Measurements from ENCODE around the gene USP38.
"Not testable (repeated sequence)": the region's sequence is repeated elsewhere in the genome, so short reads cannot be mapped to it uniquely, and the experiment has no call there.

USP38 gene, protein sequence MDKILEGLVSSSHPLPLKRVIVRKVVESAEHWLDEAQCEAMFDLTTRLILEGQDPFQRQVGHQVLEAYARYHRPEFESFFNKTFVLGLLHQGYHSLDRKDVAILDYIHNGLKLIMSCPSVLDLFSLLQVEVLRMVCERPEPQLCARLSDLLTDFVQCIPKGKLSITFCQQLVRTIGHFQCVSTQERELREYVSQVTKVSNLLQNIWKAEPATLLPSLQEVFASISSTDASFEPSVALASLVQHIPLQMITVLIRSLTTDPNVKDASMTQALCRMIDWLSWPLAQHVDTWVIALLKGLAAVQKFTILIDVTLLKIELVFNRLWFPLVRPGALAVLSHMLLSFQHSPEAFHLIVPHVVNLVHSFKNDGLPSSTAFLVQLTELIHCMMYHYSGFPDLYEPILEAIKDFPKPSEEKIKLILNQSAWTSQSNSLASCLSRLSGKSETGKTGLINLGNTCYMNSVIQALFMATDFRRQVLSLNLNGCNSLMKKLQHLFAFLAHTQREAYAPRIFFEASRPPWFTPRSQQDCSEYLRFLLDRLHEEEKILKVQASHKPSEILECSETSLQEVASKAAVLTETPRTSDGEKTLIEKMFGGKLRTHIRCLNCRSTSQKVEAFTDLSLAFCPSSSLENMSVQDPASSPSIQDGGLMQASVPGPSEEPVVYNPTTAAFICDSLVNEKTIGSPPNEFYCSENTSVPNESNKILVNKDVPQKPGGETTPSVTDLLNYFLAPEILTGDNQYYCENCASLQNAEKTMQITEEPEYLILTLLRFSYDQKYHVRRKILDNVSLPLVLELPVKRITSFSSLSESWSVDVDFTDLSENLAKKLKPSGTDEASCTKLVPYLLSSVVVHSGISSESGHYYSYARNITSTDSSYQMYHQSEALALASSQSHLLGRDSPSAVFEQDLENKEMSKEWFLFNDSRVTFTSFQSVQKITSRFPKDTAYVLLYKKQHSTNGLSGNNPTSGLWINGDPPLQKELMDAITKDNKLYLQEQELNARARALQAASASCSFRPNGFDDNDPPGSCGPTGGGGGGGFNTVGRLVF

DNA sequence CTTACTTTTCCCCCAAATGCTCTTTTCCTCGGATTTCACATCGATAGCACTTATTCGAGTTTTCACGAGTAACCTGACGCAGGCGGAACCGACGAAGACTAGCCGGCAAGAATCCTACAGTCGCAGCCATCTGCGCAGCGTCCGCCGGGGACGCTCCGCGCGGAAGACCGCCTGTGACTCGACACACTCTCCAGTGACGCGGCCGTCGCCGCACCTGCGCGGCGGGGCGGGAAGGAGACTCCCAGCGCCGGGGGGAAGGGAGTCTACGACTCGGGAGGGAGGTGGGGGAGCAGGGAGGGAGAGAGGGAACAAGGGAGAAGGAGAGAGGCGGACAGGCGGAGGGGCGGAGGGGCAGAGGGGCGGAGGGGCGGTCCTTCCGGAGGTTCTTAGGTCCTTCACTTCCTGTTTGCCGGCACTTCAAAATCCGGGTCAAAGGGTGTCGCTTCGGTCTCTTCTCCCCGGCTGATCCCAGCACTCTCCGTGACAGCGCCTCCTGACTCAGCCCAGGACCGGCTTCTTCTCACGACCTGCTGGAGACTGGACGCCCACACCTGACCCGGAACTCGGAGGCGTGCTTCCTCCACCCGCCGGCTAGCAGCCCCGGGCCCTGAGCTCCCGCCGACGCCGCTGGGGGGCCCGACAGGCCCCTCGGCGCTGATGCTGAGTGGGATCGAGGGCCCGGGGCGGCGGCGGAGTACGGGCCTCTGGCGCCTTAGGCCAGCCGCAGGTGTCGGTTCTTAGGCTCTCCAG, at the start of gene USP38:
Gene USP38 (plus strand): TSS at position 415 of the 750 bp plus-strand sequence. CDS start 534 bp downstream, outside the sequence.
- peak; percentile 89 to 99 for DNase-seq

DNA sequence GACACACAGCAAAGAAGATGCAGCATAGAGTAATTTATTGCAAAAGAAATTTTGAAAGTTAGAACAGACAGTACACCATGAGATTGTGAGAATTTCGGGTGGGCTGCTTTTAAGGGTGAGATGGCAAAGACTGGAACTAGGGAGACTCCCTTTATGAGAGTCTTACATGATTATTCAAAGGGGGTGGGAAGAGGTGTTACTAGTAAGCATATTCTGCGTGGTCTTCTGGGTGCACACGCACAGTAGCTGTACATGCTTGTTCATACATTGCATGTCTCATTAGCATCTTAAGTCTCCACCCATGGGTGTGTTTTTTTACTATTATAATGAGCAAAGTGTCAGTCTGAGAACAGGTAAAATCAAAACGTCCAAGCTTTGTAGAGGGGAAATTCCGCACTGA, 49.4 kb upstream of the USP38 start:
- no peak for DNase-seq

DNA sequence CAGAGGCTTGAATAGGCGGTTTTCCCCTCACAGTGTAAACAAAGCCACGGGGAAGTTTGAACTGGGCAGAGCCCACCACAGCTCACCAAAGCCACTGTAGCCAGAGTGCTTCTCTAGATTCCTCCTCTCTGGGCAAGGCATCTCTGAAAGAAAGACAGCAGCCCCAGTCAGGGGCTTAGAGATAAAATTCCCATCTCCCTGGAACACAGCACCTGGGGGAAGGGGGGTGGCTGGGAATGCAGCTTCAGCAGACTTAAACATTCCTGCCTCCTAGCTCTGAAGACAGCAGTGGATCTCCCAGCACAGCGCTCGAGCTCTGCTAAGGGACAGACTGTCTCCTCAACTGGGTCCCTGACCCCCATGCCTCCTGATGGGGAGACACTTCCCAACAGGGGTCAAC, 44.0 kb upstream of the USP38 start:
- no peak for DNase-seq

DNA sequence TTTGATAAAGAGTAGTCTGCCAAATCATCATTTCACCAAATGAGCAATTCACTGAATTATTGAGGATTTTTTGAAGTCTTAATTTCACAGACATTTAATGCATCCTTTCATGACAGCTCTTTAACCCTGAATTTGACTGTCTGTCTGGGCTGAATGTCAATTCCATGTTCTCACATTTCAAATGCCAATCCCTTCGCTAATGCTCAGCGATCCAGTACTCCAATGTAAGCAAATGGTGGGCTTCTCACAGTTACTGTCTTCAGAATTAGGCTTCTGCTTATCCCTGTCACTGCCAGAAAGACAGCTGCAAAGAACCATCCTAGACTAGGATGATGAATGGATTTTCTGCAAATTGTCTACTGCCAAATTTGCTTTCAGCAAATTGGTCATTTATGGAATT, 36.2 kb upstream of the USP38 start:
- DNase-seq, result no peak

DNA sequence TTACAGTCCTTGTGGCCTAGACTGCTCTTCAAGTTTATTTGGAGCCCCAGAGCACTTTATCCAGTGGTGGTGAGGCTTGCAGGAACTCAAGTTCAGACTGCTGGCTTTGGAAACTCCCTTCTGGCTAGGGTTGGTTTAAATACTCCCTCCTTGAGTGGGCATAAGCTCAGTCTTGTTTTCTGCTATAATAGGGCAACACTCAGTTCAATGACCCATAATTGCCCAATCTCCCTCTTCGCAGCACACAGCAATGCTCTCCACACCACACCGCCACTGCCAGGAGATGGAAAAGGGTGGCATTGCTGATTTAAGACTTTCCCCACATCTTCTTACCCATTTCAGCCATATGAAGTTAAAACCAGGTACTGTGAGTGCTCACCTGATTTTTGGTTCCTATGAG, 27.9 kb upstream of the USP38 start:
- no peak for DNase-seq

DNA sequence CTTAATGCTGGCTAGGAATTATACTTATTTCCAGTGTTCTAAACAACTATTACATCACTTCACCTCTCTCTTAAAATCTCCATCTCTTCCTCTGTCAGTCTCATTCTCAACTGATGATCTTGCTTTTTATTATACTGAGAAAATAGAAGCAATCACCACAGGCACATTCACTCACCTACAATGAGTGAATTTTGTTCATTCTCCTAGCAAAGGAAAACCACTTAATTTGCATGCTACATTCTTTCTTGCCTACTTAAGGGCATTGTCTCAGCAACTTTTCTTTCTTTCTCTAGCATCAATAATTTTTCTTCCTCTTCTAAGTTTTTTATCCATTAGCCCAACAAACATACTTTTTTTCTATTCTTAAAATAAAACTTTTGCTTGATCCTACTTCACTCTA, 21.1 kb upstream of the USP38 start:
- DNase-seq, result no peak

DNA sequence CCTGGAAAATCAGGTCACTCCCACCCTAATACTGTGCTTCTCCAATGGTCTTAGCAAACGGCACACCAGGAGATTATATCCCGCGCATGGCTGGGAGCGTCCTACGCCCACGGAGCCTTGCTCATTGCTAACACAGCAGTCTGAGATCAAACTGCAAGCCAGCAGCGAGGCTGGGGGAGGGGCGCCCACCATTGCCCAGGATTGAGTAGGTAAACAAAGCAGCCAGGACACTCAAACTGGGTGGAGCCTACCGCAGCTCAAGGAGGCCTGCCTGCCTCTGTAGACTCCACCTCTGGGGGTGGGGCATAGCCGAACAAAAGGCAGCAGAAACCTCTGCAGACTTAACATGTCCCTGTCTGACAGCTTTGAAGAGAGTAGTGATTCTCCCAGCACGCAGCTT, 18.0 kb upstream of the USP38 start:
- not testable (repeated sequence) for DNase-seq

DNA sequence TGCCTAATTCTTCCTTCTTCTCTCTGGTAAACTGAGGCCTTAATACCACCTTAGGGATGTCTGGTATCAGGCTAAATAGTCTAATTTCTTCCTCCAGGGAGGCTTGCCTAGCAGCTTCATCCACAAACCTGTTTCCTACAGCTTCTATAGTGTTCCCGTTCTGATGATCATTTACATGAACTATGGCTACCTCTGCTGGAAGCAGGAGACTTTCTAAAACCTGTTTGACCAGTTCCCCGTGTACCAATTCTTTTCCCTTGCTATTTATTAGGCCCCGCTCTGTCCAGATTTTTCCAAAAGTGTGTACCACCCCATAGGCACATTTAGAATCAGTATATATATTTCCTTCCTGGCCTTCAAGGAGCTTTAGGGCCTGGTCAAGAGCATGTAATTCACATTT, 5.8 kb upstream of the USP38 start:
- no peak for DNase-seq

DNA sequence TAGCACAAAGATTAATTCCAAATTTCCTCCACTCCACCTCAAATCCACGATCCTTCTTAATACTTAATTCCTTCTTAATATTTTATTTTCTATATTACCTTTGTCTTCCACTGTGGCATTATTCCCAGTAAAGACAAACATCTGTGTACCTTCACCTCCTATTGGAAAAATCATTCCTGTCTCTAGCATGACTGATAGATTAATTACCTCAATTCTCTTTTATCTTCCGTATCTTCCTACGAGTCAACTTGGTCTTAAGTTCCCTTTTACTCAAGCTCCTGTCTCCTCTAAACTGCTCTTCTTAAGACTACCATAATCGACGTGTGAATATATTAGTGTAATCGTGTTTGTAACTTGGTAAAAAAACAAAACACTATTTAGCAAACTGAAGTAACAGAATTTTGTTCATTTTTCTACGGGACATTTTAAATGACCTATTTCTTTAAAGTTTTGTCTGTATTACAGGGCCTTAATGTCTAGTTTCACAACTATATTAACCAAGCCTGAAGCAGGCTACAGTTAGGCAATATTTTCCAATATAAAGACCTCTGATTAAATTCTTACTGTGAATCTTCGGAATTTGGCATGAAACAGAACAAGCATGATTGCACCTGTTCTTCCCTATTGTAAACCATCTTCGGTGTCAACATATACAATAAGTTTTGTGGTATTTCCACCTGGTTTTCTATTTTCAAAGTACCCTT, 1.1 kb upstream of the USP38 start:
- no peak for DNase-seq

DNA sequence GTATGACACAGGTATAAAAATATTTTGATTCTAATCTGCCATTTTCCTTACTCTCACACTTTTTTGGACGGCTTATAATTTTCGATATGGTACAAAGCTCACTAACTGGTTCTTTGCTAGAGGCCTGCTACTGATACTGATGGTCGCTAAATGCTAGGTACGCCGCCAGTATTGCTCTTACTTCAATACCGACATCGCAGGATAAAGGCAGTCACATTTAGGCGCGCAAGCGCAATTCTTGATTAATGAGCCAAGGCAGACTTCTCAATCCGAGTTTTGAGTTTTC, 557 bp upstream of the USP38 start:
- DNase-seq, result peak in 1 of 2 experiments; percentile 63

DNA sequence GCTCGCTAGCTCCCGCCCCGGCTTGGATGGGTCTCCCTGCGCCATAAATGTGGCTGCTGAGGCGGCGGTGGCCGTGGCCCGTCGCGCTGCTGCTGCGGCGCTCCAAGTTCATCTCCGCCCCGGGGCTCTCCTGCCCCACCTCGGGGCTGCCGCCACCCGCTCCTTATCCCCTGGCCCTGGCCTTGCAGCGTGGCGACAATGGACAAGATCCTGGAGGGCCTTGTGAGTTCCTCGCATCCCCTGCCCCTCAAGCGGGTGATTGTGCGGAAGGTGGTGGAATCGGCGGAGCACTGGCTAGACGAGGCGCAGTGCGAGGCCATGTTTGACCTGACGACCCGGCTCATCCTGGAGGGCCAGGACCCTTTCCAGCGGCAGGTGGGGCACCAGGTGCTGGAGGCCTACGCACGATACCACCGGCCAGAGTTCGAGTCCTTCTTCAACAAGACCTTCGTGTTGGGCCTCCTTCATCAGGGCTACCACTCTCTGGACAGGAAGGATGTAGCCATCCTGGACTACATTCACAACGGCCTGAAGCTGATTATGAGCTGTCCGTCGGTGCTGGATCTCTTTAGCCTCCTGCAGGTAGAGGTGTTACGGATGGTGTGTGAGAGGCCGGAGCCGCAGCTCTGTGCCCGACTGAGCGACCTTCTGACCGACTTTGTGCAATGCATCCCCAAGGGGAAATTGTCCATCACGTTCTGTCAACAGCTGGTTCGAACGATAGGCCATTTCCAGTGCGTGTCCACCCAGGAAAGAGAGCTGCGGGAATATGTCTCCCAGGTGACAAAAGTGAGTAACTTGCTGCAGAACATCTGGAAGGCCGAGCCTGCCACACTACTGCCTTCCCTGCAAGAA, 763 bp downstream of the USP38 start:
- no peak for DNase-seq

DNA sequence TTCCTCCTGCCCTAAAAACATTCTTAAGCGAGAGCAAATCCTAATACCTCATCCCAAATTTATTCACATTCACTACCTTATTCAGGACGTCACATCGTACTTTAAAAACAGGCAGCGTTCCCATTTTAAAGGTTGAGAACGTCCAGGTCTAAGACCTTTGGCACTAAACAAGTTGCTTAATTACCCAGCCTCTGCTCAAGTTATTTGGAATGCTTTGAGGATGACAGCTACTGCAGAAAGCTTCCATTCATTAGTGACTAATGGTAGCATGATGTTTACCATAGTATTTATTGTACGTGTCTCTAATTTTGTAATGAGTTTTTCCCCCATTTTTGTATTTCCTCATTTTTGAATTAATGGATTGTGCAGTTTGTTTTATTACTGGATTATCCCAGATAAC, 1.5 kb downstream of the USP38 start:
- DNase-seq, result no peak

DNA sequence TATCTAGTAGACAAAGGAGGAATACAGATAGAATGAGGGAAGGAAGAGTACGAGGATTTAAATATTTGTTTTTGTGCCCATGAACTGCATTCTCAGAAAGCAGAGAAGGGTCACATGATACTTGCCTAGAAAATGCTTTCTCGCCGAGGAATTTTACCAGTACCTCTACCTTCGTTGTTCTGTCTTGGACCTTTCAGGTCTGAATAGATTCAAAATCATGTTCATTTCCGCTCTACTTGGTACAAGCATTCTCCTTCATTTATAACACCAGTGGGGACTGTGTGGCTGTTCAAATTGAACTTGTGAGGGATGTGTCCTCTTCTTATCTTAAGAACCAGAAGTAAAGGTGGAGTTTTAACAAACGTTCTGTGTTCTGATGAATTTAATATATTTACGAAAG, 1.9 kb downstream of the USP38 start:
- no peak for DNase-seq

DNA sequence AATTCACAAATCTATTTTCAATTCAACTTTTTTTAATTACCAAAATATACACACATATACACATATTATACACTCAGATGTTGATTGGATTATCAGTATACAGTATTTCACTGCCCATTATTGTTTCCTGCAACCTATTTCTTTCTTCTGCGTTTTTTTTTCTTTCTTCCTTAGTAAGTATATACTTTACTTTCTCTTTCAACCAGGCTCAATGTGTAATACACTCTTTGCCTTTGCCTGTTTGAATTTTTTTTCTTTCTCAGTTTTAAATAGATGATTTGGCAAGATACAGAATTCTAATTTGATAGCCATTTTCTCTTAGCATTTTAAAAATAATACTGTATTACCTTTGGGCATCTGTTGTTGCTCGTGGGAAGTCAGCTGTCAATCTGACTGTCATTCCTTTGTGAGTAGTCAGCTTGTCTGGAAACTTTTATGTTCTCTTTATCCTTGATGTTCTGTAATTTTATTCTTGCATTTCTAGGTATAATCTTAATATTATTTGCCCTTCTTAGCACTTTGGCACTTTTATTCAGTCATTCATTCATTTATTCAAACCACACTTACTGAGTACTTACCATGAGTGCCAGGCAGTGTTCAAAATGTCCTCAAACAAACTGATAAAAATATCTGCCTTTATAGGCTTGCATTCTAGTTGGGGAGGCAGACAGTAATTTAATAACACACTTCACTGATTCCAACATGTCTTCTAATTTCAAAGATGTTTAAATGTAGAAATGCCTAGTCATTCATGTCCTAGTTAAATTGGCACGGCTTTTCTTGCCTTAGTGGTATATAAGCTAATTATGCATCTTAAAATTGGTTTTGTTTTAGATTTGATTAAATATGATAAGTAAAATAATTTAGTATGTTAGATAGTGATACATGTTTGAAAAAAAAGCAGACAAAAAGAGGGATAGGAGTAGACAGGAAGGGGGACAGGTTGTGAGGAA, 3.7 kb downstream of the USP38 start:
- no peak for DNase-seq

DNA sequence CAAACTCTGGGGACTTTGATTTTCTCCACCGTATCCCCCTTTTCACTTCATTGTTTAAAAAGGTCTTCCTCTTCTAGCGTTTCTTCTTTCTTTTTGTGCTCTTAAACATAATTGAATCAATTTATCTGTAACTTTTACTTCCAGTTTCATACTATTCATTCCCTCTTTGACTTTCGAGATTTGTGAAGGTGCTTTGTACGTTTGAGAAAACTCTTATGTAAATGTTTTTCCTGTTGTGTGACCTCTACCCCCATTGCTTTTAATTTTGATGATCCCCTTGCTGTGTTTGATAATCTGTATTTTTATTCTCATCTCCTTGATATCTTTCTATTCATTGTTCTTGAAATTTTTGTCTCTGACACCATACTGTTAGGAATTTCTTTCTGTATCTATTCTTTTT, 4.8 kb downstream of the USP38 start:
- no peak for DNase-seq

DNA sequence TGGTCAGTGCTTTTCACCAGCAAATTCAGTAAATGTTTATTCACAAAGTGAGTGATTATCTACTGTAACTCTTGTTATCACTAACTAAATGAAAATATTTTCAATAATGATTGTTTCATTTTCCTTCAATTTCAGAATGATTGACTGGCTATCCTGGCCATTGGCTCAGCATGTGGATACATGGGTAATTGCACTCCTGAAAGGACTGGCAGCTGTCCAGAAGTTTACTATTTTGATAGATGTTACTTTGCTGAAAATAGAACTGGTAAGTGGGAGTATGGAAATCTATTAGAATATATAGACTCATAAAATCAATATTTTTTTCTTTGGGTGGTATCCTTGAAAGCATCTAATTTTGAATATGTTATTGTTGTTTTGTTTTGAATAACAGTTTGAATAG, 10.9 kb downstream of the USP38 start:
- no peak for DNase-seq

DNA sequence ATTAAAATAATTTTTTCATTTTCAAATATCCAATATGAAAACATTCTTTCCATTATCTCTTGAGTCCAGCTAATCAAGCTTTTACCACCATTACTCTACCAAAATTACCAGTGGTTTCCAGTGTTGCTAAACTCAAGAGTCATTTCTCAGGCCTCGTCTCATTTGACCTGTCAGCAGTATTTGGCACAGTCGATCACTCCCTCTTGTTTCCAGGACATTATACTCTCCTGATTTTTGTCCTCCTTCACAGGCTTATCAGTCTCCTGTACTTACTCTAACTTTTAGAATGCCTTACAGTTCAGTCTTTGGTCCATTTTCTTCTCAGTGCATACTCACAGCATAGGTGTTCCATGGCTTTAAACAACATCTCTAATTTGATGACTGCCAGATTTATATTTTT, 11.6 kb downstream of the USP38 start:
- DNase-seq, result no peak

DNA sequence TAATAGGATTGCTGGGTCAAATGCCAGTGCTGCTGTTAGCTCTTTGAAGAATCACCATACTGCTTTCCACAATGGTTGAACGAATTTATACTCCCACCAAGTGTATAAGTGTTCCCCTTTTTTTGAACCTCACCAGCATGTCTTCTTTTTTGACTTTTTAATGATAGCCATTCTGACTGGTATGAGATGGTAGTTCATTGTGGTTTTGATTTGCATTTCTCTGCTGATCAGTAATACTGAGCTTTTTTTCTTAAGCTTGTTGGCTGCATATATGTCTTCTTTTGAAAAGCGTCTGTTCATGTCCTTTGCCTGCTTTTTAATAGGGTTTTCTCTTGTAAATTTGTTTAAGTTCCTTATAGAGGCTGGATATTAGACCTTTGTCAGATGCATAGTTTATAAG, 14.8 kb downstream of the USP38 start:
- no peak for DNase-seq

DNA sequence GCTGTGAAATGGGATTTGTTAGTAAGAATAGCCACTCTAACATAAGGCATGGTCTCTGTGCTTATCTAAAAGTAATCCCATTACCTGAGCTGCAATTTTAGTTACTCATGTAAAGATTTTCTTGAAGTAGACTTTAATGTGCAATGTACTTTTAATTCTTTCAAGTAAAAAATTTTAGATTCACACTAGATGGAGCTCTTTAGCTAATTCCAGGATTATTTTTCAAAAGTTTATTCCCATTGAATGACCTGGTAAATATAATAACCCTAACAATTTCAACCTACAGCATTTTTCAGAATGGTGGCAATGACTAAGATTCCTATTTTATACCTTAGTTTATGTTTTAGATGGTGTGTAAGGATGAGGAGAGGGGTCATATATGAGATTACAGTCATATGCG, 18.1 kb downstream of the USP38 start:
- DNase-seq, result no peak

DNA sequence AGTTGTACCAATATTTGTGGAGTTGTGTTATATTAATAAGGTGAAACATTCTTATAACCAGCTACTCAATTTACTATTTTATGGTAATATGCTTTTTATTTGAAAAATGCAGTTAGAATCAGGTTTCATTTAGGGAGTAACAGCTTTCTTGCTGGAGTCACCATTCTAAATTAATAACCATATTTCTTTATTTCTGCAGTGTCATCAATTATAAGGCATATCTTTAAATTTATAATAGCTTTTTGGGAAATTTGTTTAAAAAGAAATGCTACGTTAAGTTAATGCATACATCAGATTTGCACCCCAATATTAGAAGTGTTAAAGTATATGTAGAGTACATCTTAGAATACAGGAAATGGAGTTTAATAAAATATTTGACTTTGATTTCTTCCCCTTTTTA, 18.9 kb downstream of the USP38 start:
- no peak for DNase-seq

DNA sequence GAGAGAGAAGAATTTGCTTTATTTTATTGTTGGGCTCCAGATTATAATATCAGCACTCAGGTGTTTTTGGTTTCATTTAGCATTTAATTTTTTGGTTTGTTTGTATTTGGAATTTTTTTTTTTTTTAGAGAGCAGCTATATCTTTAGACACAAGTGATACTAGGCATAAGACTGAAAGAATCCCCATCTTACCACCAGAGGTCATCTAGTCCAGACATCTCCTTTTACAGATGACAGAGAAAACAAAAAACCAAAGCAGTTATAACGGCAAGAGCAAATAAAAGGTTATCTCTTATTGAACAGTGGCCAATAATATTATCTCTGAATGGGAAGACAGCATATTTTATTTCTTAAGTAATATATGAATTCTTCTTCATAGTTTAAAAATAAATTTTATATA, 22.8 kb downstream of the USP38 start:
- DNase-seq, result no peak

Data from NCI-H1930 (cell line).